AG04450 (cell line): ENCODE results near the gene ATPAF2. TPM values are rescaled to one million over a fixed set of nuclear protein-coding genes. Genes with fewer than 3 reads are reported as not detected.
"Not testable (repeated sequence)": the region's sequence is repeated elsewhere in the genome, so short reads cannot be mapped to it uniquely, and the experiment has no call there.

Experiments used
- CTCF ChIA-PET: fragments of 300-600, 350-600 bp; formaldehyde crosslinking; extraction: SDS; loops from one replicate; lab custom pipeline; 2022; ENCODE audit warnings: antibody characterized with exemption, inconsistent platforms; lab: Charles Lee
- POLR2A ChIA-PET: fragments of 350-600 bp; formaldehyde crosslinking; extraction: SDS; loops from one replicate; lab custom pipeline; 2021; ENCODE audit warnings: antibody characterized with exemption, inconsistent platforms; lab: Yijun Ruan, JAX
- DNase-seq: peaks from one replicate; pipeline ENCODE4 v3.0.0-alpha.2; 2011; ENCODE audit warnings: low read depth, low spot score
- H3K27ac ChIP-seq: one replicate; pipeline ENCODE4 v1.5.1; 2012; ENCODE audit warnings: low read depth, low read length, control low read depth
- H3K27me3 ChIP-seq: one replicate; pipeline ENCODE4 v1.6.0; 2012; ENCODE audit warnings: low read length; ENCODE audit not compliant: control insufficient read depth, insufficient read depth
- H3K4me3 ChIP-seq: 2 replicates; pipeline ENCODE4 v1.5.1; 2011; ENCODE audit warnings: mild to moderate bottlenecking, low read depth, low read length, control low read depth
- H3K9me3 ChIP-seq: 2 replicates; pipeline ENCODE4 v1.5.1; 2012; ENCODE audit warnings: low read length; ENCODE audit not compliant: control insufficient read depth, insufficient read depth
- polyA plus RNA-seq: library from polyadenylated mRNA; depleted of rRNA; stranded (reverse); fragments of >200 nt; gene quantifications from 2 replicates; pipeline ENCODE4 v1.2.3, GENCODE V29; 2011
- TF ChIP-seq, protein P1 (sequence below): IDR thresholded peaks from 2 replicates; pipeline ENCODE4 v1.5.1; 2011; ENCODE audit warnings: low read depth, low read length, control low read depth, inconsistent platforms

Gene ATPAF2
- polyA plus RNA-seq, 1 experiment = 16.6 TPM

DNA sequence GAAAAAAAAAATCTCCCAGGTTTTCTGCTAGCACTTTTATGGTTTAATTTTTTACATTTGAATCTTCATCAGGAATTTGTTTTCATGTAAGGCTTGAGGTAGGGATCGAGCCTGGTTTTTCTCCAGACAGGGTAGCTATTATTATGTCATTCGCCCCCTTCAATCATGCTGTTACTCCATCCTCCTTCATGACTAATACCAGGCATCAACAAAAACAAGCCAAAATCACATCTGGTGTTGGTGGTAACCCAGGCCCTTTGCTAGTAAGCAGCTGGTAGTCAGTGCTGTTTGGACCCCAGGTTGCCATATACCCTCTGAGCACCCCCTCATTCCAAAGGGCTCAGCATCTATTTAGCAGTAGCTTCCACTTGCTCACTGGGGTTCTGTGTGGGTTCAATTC lies 36.8 kb downstream of the ATPAF2 start:
- ChIA-PET CTCF (interaction anchor here (1.5 kb wide), 1 partner anchor 43 kb away, joined by 5 read pairs; no protein-coding TSS in a partner anchor), POLR2A (no interaction called here)
- Histone ChIP-seq H3K9me3 (no peaks in the 10 kb centered on the region), H3K27me3 (no peaks in the 10 kb centered on the region), H3K27ac (no peak overlapping the region), H3K4me3 (no peak overlapping the region)
- TF ChIP-seq, protein P1, sequence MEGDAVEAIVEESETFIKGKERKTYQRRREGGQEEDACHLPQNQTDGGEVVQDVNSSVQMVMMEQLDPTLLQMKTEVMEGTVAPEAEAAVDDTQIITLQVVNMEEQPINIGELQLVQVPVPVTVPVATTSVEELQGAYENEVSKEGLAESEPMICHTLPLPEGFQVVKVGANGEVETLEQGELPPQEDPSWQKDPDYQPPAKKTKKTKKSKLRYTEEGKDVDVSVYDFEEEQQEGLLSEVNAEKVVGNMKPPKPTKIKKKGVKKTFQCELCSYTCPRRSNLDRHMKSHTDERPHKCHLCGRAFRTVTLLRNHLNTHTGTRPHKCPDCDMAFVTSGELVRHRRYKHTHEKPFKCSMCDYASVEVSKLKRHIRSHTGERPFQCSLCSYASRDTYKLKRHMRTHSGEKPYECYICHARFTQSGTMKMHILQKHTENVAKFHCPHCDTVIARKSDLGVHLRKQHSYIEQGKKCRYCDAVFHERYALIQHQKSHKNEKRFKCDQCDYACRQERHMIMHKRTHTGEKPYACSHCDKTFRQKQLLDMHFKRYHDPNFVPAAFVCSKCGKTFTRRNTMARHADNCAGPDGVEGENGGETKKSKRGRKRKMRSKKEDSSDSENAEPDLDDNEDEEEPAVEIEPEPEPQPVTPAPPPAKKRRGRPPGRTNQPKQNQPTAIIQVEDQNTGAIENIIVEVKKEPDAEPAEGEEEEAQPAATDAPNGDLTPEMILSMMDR = no peak
- DNase-seq = no peak

DNA sequence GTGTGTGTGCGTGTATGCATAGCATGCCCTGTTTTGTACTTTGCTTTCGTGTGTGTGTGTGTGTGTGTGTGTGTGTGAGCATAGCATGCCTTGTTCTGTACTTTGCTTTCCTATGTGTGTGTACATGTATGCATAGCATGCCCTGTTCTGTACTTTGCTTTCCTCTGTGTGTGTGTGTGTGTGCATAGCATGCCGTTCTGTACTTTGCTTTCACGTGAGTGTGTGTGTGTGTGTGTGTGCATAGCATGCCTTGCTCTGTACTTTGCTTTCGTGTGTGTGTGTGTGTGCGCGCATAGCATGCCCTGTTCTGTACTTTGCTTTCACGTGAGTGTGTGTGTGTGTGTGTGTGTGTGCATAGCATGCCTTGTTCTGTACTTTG lies 38.9 kb downstream of the ATPAF2 start:
- POLR2A ChIA-PET = no interaction called here
- TF ChIP-seq, protein P1 = no peak
- DNase-seq = no peak
- no peak overlapping the region for H3K4me3 ChIP-seq
- no peaks in the 10 kb centered on the region for H3K27me3 ChIP-seq
- H3K27ac ChIP-seq = no peak overlapping the region
- H3K9me3 ChIP-seq = no peaks in the 10 kb centered on the region
- CTCF ChIA-PET = no interaction called here

DNA sequence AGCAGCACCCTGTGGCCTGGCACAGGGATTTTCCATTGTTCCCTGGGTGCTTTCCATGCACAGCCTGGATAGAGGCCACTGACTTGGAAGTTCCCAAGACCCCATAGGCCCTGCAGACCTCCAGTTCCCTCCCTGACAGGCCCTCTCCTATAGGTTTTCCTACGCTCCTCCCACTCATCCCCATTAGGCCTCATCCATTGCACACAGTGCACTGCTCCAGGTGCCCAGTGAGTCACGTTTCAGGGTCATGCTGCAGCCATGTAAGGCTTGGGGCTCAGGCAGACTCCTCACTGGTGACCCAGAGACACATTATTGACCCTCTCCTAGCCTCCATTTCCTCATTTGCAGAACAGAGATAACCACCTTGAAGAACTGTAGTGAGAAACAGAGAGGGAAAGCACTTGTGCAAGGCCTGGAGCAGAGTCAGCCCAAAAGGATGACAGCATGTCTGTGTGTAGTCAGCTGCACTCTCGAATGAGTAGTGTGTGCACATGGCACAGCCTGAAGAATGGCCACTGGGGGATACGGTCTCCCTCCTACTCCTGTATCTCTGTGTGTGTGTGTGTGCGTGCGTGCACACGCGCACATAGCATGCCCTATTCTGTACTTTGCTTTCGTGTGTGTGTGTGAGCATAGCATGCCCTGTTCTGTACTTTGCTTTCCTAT lies 39.5 kb downstream of the ATPAF2 start:
- Histone ChIP-seq H3K27ac (no peak overlapping the region), H3K27me3 (no peaks in the 10 kb centered on the region), H3K4me3 (no peak overlapping the region), H3K9me3 (no peaks in the 10 kb centered on the region)
- TF ChIP-seq, protein P1 = no peak
- ChIA-PET POLR2A (no interaction called here), CTCF (no interaction called here)
- DNase-seq = no peak

DNA sequence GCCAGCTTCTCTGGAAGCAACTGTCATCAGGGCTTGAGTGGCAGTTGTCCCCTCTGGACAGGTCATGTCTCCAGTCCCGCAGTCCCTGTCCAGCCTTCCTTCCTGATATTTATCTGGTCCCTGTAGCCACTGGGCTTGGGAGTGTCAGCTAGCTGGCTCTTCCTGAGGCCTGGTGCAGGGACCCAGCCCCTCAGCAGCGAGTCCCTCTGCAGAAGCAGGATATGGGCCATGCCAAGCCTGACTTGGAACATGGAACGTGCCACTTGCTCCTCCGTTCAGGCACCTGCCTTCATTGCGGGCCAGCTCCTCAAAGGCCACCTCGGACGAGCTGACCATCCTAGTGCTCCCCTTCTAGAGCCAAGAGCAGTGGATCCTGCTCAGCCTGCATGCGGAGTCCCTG lies 40.0 kb downstream of the ATPAF2 start:
- no peak for DNase-seq
- Histone ChIP-seq H3K27ac (no peak overlapping the region), H3K27me3 (no peaks in the 10 kb centered on the region), H3K4me3 (no peak overlapping the region), H3K9me3 (no peaks in the 10 kb centered on the region)
- ChIA-PET CTCF (no interaction called here), POLR2A (no interaction called here)
- TF ChIP-seq, protein P1 = no peak

DNA sequence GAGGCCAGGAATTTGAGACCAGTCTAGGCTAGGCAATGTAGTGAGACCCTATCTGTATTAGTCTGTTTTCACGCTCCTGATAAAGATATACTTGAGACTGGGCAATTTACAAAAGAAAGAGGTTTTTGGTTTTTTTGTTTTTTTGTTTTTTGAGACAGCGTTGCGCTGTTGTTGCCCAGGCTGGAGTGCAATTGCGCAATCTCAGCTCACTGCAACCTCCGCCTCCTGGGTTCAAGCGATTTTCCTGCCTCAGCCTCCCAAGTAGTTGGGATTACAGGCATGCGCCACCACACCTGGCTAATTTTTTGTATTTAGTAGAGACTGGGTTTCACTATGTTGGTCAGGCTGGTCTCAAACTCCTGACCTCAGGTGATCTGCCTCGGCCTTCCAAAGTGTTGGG lies 43.1 kb downstream of the ATPAF2 start:
- H3K27ac ChIP-seq, DNase-seq, H3K9me3 ChIP-seq, POLR2A ChIA-PET, H3K4me3 ChIP-seq, H3K27me3 ChIP-seq: not testable (repeated sequence)
- CTCF ChIA-PET = interaction anchor here (1.5 to 2.3 kb wide), 2 partner anchors 37 to 40 kb away, joined by 4 to 9 read pairs; no protein-coding TSS in a partner anchor
